GM18511 (cell line): Measurements from ENCODE around the gene MACROD2.
A peak's percentile ranks its signal among the peaks of the same experiment; 100 is the strongest.

Source experiments
- ATAC-seq: cut with Tn5 transposase; IDR thresholded peaks from one replicate; pipeline ENCODE4 v1.9.1; 2021; ENCODE audit warnings: mild to moderate bottlenecking, moderate library complexity; ENCODE audit not compliant: unreplicated experiment

The MACROD2 gene

GRCh38 chr20:15288106-15288505 lies 1292.8 kb downstream of the MACROD2 start:
- ATAC-seq: no peak

GRCh38 chr20:15289337-15289736 lies 1294.0 kb downstream of the MACROD2 start:
- ATAC-seq: no peak

- ATAC-seq: no peak
These were observed 1297.1 kb downstream of the MACROD2 start for GRCh38 chr20:15292405-15292804.

GRCh38 chr20:15296422-15296821 lies 1301.1 kb downstream of the MACROD2 start:
- ATAC-seq: no peak

- ATAC-seq: no peak
These were observed 1302.0 kb downstream of the MACROD2 start for GRCh38 chr20:15297059-15297875.

- no peak for ATAC-seq
These were observed 1306.8 kb downstream of the MACROD2 start for GRCh38 chr20:15302075-15302474.

- ATAC-seq: no peak
These were observed 1315.0 kb downstream of the MACROD2 start for GRCh38 chr20:15310361-15310760.

- ATAC-seq: no peak
These were observed 1321.2 kb downstream of the MACROD2 start for GRCh38 chr20:15316556-15316955.

GRCh38 chr20:15317546-15318232 lies 1322.4 kb downstream of the MACROD2 start:
- ATAC-seq: peak; percentile 89

- peak; percentile 47 for ATAC-seq
These were observed 1323.4 kb downstream of the MACROD2 start for GRCh38 chr20:15318682-15319081.

- no peak for ATAC-seq
These were observed 1324.1 kb downstream of the MACROD2 start for GRCh38 chr20:15319439-15319838.

- no peak for ATAC-seq
These were observed 1325.6 kb downstream of the MACROD2 start for GRCh38 chr20:15320941-15321340.

- no peak for ATAC-seq
These were observed 1331.8 kb downstream of the MACROD2 start for GRCh38 chr20:15327123-15327522.

- ATAC-seq: no peak
These were observed 1332.8 kb downstream of the MACROD2 start for GRCh38 chr20:15328084-15328483.

- peak; percentile 77 for ATAC-seq
These were observed 1337.4 kb downstream of the MACROD2 start for GRCh38 chr20:15332711-15333160.

- peak; percentile 44 for ATAC-seq
These were observed 1337.9 kb downstream of the MACROD2 start for GRCh38 chr20:15333170-15333569.

- no peak for ATAC-seq
These were observed 1340.7 kb downstream of the MACROD2 start for GRCh38 chr20:15336011-15336410.

- no peak for ATAC-seq
These were observed 1341.2 kb downstream of the MACROD2 start for GRCh38 chr20:15336536-15336935.

- ATAC-seq: no peak
These were observed 1343.9 kb downstream of the MACROD2 start for GRCh38 chr20:15339264-15339663.

- no peak for ATAC-seq
These were observed 1347.7 kb downstream of the MACROD2 start for GRCh38 chr20:15342991-15343523.

- no peak for ATAC-seq
These were observed 1350.0 kb downstream of the MACROD2 start for GRCh38 chr20:15345287-15345686.
